Pancreas (tissue), 10 donors: ENCODE measurements around the gene NACC2. TPM values are rescaled to one million over a fixed set of nuclear protein-coding genes. Genes with fewer than 3 reads are reported as not detected.

Experiments used
- ATAC-seq, 4 donors: fragments of 200-7000 bp; cut with Tn5 transposase; one replicate each; pipeline versions ENCODE4 v1.8.0 to v1.9.1; 2020; ENCODE audit warnings: mild to moderate bottlenecking in 4 of 4, moderate library complexity in 4 of 4
- DNase-seq, 6 donors: peaks; one replicate each; pipeline ENCODE4 v3.0.0-alpha.2; 2020
- FAIRE-seq: peaks from 2 replicates; lab custom pipeline; 2012; peaks lifted over from hg19 to GRCh38; lab: Jason Lieb, UNC
- H3K27ac ChIP-seq, 4 donors: fragments of 200-600 bp; sonication (generic); 1 replicate in 3 of 4; 2 replicates in 1 of 4; pipeline versions ENCODE4 v1.5.0 to v1.8.0; 2020
- H3K27me3 ChIP-seq, 4 donors: fragments of 200-600 bp; one replicate each; pipeline ENCODE4 v1.8.0; 2021
- H3K36me3 ChIP-seq, 3 donors: fragments of 200-600 bp; sonication (generic) in 1 of 3; one replicate each; pipeline versions ENCODE4 v1.5.0 to v1.8.0; 2020 to 2021
- H3K4me1 ChIP-seq, 3 donors: fragments of 200-600 bp; one replicate each; pipeline ENCODE4 v1.8.0; 2021
- H3K4me3 ChIP-seq, 4 donors: fragments of 200-600 bp; sonication (generic) in 2 of 4; one replicate each; pipeline versions ENCODE4 v1.5.0 to v1.8.0; 2020 to 2021
- H3K9me3 ChIP-seq, 4 donors: fragments of 200-600 bp; one replicate each; pipeline ENCODE4 v1.8.0; 2021
- CTCF ChIP-seq, 4 donors: fragments of 200-600 bp; sonication (generic) in 3 of 4; IDR thresholded peaks; one replicate each; pipeline versions ENCODE4 v1.5.0 to v1.8.0; 2021; ENCODE audit warnings: antibody characterized with exemption in 4 of 4
- WGBS, 2 donors: extraction: QIAGEN DNeasy Blood & Tissue Kit; methylation state at CpG; one replicate each; pipeline ENCODE4 v1.1.7; 2013; 5-methylcytosine and 5-hydroxymethylcytosine counted together
- intact Hi-C, 3 donors: fragments of 100-400 bp; cut with DNase I; formaldehyde crosslinking; loops; one replicate each; pipeline versions ENCODE4 v1.11.1 to v1.14.2; 2022
- polyA plus RNA-seq, 2 donors: library from polyadenylated mRNA; stranded (reverse); fragments of 200-250 nt; gene quantifications; one replicate each; pipeline ENCODE4 v1.2.3, GENCODE V29; 2013
- total RNA-seq, 6 donors: library from RNA; stranded (reverse); fragmentation: NEBNext Ultra II Directional in 4 of 6; extraction: Animal tissue kit (Norgen Biotek cat#: 25700) in 4 of 6; gene quantifications; one replicate each; pipeline versions ENCODE4 v1.2.1 to v1.2.4, GENCODE V29; 2021 to 2023
- donor health status: healthy with polysubstance abuse.
- donor health status: DM: no; HTN: no; CAD: no; lungs with moderate emphysema.
- donor health status: DM: no; HTN: no; CAD: no.
- donor health status: control.
- donor health status: control.
- donor health status: Bipolar disorder and iron deficiency.
- donor health status: DM: yes; HTN: yes; CAD: no.
- donor health status: DM: no; HTN: no; CAD: no.
- donor health status: DM: no; HTN: no; CAD: no.
- donor health status: DM: yes; HTN: yes; CAD: no.

The NACC2 gene
- total and polyA plus RNA-seq, 8 donors = 4.3 to 12.4 (median 8.2) TPM

- DNase-seq = peak; percentile 54 to 84 (median 68)
- Histone ChIP-seq H3K4me1 (peaks cover 9 to 17% (median 10%) of the 10 kb centered on the region in 3 donors), H3K36me3 (no peaks in the 10 kb centered on the region), H3K27me3 (peaks cover 0 to 2% (median 0%) of the 10 kb centered on the region in 4 donors), H3K27ac (peak overlapping the region; percentile 29 to 87 (median 74)), H3K9me3 (no peaks in the 10 kb centered on the region), H3K4me3 (peak overlapping the region in 1 of 4 donors; percentile 30)
- no peak for FAIRE-seq
- intact Hi-C loops = no loop called here
- ATAC-seq = peak; percentile 56 to 86 (median 79)
- WGBS, 2 donors = 6 to 9% methylated on average over 31 to 32 of the region's 32 CpGs
- no peak for TF ChIP-seq CTCF (IDR thresholded peaks at IDR 0.05)
Measured at GRCh38 chr9:135992486-135993408, 102.3 kb downstream of the NACC2 start.

- no peaks in the 10 kb centered on the region for H3K9me3 ChIP-seq
- ATAC-seq = no peak
- H3K36me3 ChIP-seq = no peaks in the 10 kb centered on the region
- FAIRE-seq = no peak
- intact Hi-C loops = no loop called here
- no peak for TF ChIP-seq CTCF (IDR thresholded peaks at IDR 0.05)
- peaks cover 9 to 17% (median 10%) of the 10 kb centered on the region in 3 donors for H3K4me1 ChIP-seq
- DNase-seq = no peak
- H3K27me3 ChIP-seq = peaks cover 0 to 12% (median 0%) of the 10 kb centered on the region in 4 donors
- peak overlapping the region in 2 of 4 donors; percentile 83 to 87 for H3K27ac ChIP-seq
- WGBS, 2 donors = 78 to 85% methylated on average over 18 of the region's 18 CpGs
- no peak overlapping the region for H3K4me3 ChIP-seq
Measured at GRCh38 chr9:135991771-135992170, 103.3 kb downstream of the NACC2 start.

- DNase-seq (peak in 3 of 6 donors; percentile 36 to 61 (median 52)), FAIRE-seq (no peak), ATAC-seq (peak; percentile 49 to 71 (median 56))
- Histone ChIP-seq H3K9me3 (no peaks in the 10 kb centered on the region), H3K4me1 (peaks cover 9 to 17% (median 10%) of the 10 kb centered on the region in 3 donors), H3K27me3 (peaks cover 0 to 13% (median 0%) of the 10 kb centered on the region in 4 donors), H3K27ac (peak overlapping the region in 2 of 4 donors; percentile 30 to 87), H3K36me3 (no peaks in the 10 kb centered on the region), H3K4me3 (no peak overlapping the region)
- WGBS, 2 donors = 25 to 33% methylated on average over 21 of the region's 21 CpGs
- no peak for TF ChIP-seq CTCF (IDR thresholded peaks at IDR 0.05)
- intact Hi-C loops = no loop called here
Measured at GRCh38 chr9:135990468-135991429, 104.3 kb downstream of the NACC2 start.

GRCh38 chr9:135989722-135990467, 105.2 kb downstream of the NACC2 start:
- peaks cover 9 to 17% (median 10%) of the 10 kb centered on the region in 3 donors for H3K4me1 ChIP-seq
- H3K9me3 ChIP-seq = no peaks in the 10 kb centered on the region
- no peak for TF ChIP-seq CTCF (IDR thresholded peaks at IDR 0.05)
- FAIRE-seq (no peak), ATAC-seq (peak; percentile 40 to 54 (median 47)), DNase-seq (peak in 5 of 6 donors; percentile 36 to 79 (median 59))
- peak overlapping the region in 1 of 4 donors; percentile 8 for H3K27ac ChIP-seq
- WGBS, 2 donors = 14 to 17% methylated on average over 26 to 36 of the region's 36 CpGs
- no peaks in the 10 kb centered on the region for H3K36me3 ChIP-seq
- intact Hi-C loops = no loop called here
- H3K27me3 ChIP-seq = peaks cover 0 to 13% (median 0%) of the 10 kb centered on the region in 4 donors
- no peak overlapping the region for H3K4me3 ChIP-seq
